Stimulated activated CD8-positive, alpha-beta memory T cell treated with anti-CD3 and anti-CD28 coated beads, Interleukin-7, amount 100 ng/mL, for 4 hours (primary cell): ENCODE results near the gene TAF3.

Experiments used
- DNase-seq, 2 donors: peaks; one replicate each; pipeline ENCODE4 v3.0.0-alpha.2; 2020; ENCODE audit warnings: low read depth in 2 of 2

The TAF3 gene

DNA sequence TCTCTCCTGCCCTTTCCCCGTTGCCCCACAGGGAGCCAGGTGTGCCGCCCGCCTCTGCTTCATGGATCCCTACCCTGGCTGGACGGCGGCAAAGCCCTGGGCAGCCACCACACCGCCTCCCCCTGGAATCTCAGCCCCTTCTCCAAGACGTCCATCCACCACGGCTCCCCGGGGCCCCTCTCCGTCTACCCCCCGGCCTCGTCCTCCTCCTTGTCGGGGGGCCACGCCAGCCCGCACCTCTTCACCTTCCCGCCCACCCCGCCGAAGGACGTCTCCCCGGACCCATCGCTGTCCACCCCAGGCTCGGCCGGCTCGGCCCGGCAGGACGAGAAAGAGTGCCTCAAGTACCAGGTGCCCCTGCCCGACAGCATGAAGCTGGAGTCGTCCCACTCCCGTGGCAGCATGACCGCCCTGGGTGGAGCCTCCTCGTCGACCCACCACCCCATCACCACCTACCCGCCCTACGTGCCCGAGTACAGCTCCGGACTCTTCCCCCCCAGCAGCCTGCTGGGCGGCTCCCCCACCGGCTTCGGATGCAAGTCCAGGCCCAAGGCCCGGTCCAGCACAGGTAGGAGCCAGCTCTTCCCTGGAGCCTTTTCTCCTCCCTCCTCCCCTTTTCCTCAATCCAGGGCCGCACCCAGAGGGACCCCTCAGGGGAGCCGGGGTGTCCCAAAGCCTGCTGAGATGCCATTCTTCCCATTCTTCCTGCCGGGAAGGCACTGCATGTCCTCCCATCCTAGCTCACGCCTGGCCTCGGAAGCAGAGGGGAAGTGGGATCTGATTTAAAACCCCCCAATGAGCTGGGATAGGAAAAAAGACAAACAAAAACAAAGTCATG, 240.2 kb downstream of the TAF3 start:
- no peak for DNase-seq

DNA sequence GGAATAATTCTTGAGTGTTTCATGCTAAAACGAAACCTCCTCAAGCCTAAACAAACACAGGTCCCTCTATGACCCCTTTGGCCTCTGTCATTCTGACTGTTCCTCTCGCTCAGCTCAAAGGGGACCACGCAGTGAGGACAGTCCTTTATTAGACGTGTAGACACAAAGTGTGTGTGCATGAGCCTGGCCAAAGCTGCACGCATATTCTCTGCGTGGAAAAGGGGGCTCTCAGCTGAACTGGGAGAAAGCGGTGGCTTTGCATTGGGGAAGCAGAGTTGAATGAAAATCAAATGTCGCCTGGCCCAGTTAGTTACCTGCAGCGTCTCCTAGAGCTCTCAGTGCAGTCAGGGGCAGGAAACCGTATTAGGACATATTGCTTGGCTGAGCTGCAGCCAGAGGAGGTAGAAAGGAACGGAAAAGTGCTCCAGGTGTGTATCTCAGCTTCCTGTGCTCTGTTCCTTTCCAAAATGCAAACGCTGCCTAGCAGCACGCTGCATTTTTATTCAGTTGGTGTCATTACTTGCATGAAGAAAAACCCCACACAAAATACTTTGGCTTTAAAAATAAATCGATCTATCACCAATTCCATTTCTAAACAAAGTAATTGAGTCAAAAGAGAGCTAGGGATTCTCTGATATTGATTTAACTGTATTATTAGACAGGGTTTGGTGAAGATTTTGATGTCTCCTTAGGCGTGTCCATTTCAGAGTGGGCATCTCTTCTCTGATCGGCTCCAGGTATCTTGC, 241.1 kb downstream of the TAF3 start:
- DNase-seq = no peak

DNA sequence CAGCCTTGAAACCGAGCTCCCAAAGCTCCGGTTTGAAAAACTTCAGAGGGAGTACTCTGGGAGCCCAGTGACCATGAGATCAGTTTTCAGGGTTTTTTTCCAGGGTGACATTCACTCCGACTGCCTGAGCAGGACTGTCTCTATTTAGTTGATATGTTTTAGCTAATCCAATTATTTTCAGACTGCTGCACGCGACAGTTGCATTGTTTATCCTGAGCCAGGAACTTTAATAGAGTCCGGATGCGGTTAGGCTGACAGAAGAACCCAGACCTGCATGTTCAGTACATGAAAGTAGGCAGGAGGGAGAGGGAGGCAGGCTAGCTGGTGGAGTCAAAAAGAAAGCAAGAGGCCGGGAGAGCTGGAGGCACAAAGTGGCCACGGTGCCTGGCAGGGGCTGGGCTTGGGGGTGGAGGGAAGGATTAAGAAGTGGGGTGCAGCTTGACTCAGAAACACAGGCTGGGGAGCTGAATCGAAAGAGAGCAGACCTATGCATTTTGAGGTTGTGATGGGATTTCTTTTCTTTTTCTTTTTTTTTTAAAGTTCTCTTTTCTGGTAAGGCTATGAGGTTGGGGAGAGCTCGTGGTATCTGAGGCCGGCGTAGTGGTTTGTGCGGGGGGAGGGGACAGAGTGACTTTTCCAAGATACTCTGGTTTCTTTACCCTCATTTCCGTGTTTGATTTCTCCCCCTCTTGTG, 241.9 kb downstream of the TAF3 start:
- no peak for DNase-seq

DNA sequence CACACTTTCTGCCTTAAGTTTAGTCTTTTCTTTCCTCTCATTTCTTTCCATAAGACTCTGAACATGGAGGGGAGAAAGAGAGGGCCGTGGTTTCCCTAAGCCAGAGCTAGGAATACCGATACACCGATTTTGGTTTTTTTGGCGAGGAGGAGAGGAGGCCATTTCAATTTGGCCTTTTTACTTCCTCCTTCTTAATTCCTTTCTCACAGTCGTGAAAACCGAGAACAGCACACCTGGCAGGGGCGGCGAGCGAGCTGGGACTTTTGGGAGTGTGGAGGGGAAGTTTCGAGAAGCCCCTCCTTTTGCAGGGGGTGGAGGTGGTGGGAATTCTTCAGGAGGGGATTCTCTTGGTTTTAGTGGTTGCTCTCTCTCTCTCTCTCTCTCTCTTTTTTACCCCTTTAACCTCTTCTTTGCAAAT, 242.4 kb downstream of the TAF3 start:
- DNase-seq = no peak

DNA sequence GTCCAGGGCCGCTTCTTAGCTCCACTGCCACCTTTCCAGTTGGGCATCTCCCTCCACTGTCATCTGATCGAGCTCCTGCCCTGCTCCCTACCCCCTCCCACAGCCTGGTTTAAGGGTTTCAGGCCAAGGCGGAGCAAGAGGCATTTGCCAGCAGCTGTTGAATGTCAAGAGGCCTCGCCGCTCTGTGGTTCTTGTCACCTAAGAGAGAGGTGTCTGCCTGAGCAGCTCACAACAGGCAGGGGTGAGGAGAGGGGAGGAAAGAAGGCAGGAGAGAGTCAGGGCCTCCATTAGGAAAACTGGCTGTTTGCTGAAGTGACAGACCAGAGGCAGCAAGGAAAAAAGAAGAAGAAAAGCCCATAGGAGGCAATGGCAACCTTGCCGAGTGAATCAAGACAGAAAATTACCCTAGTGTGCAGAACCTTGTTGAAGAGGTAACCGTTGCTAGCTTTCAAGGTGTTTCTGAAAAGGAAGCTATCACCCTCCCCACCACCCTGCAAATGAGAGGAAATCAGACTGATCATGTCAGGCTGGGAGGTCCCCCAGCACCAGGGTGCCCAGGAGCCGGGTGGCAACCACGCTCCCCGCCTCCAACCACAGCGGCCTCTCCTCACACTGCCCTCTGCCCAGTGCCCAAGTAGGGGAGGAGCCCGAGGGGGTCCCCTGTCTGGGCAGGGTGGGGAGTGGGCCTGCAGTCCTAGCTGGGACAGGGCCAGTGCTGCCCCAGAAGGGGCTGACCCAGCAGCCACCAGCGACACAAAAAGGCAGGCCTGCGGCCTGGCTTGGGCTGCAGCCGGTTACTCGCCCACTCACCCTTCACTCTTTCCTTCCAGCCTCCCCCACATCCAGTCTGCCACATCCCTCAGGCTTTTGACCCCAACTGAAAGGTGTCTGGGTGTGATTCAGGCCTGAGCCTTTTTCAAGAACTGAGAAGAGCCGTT, 243.2 kb downstream of the TAF3 start:
- no peak for DNase-seq

DNA sequence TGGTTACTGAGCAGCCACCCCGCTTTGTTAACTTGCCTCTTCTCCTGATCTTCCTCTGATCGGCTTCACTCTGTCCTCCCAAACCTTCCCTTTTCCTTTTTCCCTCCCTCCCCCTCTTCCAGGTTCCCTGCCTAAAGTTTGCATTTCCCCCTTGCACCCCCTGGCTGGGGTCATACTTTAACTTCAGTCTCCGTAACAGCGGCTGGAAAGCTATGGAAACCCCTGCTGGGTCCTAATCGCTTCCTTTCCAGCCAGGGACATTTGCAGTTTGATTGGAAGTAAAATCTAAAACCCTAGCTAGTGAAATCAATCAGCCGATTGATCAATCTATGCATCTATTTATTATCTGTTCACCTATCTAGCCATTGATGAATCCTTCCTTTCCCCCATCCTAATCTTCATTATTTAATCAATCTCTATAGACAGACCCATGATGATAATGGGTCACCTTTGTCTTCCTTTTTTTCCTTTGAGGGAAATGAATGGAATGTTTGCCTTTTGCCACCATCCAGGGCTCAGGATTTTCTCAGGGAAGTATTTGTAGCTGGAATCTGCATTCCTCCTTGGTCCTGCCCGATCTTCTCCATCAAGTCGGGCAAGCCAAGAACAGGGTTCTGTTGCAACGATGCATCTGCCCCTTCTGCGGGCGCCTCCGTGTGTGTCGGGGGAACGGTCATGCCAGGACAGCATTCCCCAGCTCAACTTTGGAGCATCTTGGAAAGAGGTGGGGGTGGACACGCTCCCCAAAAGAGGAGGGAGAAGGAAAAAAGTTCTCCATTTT, 245.0 kb downstream of the TAF3 start:
- DNase-seq = no peak

DNA sequence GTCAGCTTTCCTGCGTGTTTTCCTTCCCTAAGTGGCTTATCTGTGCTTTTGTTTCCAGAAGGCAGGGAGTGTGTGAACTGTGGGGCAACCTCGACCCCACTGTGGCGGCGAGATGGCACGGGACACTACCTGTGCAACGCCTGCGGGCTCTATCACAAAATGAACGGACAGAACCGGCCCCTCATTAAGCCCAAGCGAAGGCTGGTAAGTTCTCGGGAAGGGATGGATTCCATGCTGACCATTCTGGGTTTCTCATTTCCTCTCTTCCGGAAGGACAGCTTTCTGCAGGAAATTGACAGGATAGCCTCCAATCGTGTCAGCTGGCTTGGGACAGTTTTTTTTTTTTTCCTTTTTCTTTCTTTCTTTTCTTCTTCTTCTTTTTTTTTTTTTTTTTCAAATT, 245.6 kb downstream of the TAF3 start:
- no peak for DNase-seq

DNA sequence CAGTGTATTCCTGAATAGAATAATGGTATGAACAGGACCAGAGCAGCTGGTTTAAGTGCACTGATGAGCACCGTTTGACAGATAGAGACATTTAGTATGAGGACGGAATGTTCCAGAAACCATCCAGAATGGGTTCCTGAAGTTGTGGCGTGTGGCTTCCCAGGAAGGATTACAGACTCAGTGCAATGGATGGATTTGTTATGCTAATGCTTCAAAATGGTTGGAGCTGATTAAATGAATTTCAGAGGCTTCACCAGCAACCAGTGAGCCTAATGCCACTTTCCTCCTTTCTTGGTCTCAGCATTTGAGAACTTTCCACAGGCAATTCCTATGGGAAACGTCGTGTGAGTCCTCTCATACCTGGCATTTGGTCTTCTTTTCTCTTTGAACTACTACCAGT, 246.1 kb downstream of the TAF3 start:
- DNase-seq = no peak

DNA sequence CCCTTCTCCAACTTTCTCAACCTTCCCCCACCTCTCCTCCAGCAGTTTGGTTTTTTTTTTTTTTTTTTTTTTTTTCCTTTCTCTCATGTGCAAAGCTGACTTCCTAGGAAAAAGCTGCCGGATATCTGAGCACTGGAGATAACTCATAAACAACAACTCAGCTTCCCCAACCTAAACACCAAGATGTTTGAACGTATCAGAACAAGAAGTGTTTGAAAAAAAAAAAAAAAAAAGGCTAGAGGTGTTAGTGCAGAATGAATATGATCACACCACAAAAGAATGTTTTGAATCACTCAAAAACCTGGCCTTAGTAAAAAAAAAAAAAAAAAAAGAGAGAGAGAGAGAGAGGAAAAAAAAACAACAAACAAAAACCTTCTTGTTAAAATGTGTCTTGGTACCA, 247.3 kb downstream of the TAF3 start:
- DNase-seq = no peak

DNA sequence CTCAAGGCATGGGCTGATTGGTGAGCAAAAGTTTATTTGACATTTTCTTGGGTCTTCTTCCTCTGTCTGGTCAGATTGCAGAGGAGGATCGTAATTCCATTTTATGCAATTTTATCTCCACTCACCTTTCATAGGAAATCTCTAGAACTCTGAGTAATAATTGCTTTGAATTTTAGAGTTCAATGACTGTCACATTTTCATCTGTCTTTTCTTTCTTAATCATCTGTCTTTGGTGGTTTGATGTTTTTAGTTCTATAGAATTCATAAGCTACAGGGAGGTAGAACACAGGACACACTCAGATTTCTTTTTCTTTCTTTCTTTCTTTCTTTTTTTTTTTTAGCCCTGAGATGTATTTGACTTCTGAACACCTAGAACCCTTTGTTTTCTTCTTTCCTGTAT, 247.8 kb downstream of the TAF3 start:
- no peak for DNase-seq
